K562 (cell line): Measurements from ENCODE around the gene HMX1. TPM values are rescaled to one million over a fixed set of nuclear protein-coding genes. Genes with fewer than 3 reads are reported as not detected.

Source experiments
- ATAC-seq: fragments of 200-7000 bp; cut with Tn5 transposase; 3 replicates; pipeline ENCODE4 v1.9.1; 2020; ENCODE audit warnings: moderate library complexity
- BruUV-seq: library from RNA; stranded (reverse); fragments of 400-500 nt; replicated peaks from 2 replicates; lab custom pipeline; 2021; lab: Mats Ljungman, UMichigan
- CTCF ChIA-PET: fragments of 300-600 bp; formaldehyde crosslinking; extraction: SDS; loops from one replicate; lab custom pipeline; 2021; ENCODE audit warnings: low intra/inter-chr PET ratio; lab: Yijun Ruan, JAX
- POLR2A ChIA-PET: fragments of 300-600, 350-650 bp; sonication (Branson Sonifier 250); formaldehyde crosslinking; extraction: SDS; loops from one replicate; lab custom pipeline; 2021; ENCODE audit warnings: antibody characterized with exemption, inconsistent platforms; lab: Yijun Ruan, JAX
- DNase-seq, 4 experiments: peaks; one replicate each; pipeline versions ENCODE4 v3.0.0 to v3.0.0-alpha.2; 2011 to 2018; ENCODE audit warnings: low spot score in 3 of 4, mixed read lengths in 3 of 4; ENCODE audit errors: extremely low read depth in 1 of 4
- FAIRE-seq: peaks from 2 replicates; lab custom pipeline; 2011; peaks lifted over from hg19 to GRCh38; lab: Jason Lieb, UNC
- H2AFZ ChIP-seq: 2 replicates; pipeline ENCODE4 v1.6.0; 2011; ENCODE audit warnings: low read depth, low read length, control low read depth, inconsistent platforms
- H3K27ac ChIP-seq: fragments of 200-600 bp; 3 replicates; pipeline ENCODE4 v1.8.0; 2011; ENCODE audit warnings: low read depth, mild to moderate bottlenecking, control low read depth, inconsistent platforms, low read length, moderate library complexity, mixed read lengths; ENCODE audit errors: extremely low read depth
- H3K27me3 ChIP-seq, 2 experiments: fragments of 300-600 bp in 1 of 2; 2 replicates in 1 of 2; 3 replicates in 1 of 2; pipeline versions ENCODE4 v1.6.0 to v1.8.0; 2011; ENCODE audit warnings: inconsistent platforms in 2 of 2, low read length in 2 of 2, mild to moderate bottlenecking in 1 of 2, mixed read lengths in 1 of 2, moderate library complexity in 1 of 2; ENCODE audit not compliant: control insufficient read depth in 2 of 2, insufficient read depth in 2 of 2
- H3K36me3 ChIP-seq: fragments of 300-600 bp; 3 replicates; pipeline ENCODE4 v1.8.0; 2011; ENCODE audit warnings: mild to moderate bottlenecking, low read length, inconsistent platforms; ENCODE audit not compliant: control insufficient read depth, insufficient read depth
- H3K4me1 ChIP-seq, 2 experiments: fragments of 200-600 bp in 1 of 2; replicated peaks in 1 of 2; 2 replicates in 1 of 2; 3 replicates in 1 of 2; pipeline versions ENCODE4 v1.5.1 to v1.8.0; 2011; ENCODE audit warnings: inconsistent platforms in 2 of 2, low read length in 2 of 2, mild to moderate bottlenecking in 1 of 2, mixed read lengths in 1 of 2, moderate library complexity in 1 of 2; ENCODE audit not compliant: control insufficient read depth in 2 of 2, insufficient read depth in 2 of 2
- H3K4me2 ChIP-seq: 2 replicates; pipeline ENCODE4 v1.6.1; 2011; ENCODE audit warnings: low read length, control low read depth, inconsistent platforms, mixed read lengths; ENCODE audit not compliant: insufficient read depth
- H3K4me3 ChIP-seq: fragments of 200-600 bp; sonication (generic), shearing (Covaris generic); 2 replicates; pipeline ENCODE4 v1.5.1; 2016; ENCODE audit warnings: control low read depth, inconsistent platforms
- H3K79me2 ChIP-seq: fragments of 200-600 bp; 3 replicates; pipeline ENCODE4 v1.8.0; 2011; ENCODE audit warnings: low read length, inconsistent platforms; ENCODE audit not compliant: control insufficient read depth, insufficient read depth
- H3K9ac ChIP-seq, 2 experiments: 2 replicates each; pipeline versions ENCODE4 v1.6.0 to v1.6.1; 2011; ENCODE audit warnings: low read depth in 2 of 2, low read length in 2 of 2, control low read depth in 1 of 2, inconsistent platforms in 1 of 2, mild to moderate bottlenecking in 1 of 2, mixed read lengths in 1 of 2; ENCODE audit not compliant: insufficient read depth in 1 of 2
- H3K9me1 ChIP-seq: one replicate; pipeline ENCODE4 v1.6.0; 2011; ENCODE audit warnings: inconsistent platforms, mild to moderate bottlenecking, low read length, moderate library complexity; ENCODE audit not compliant: control insufficient read depth, insufficient read depth
- H3K9me3 ChIP-seq: replicated peaks from 2 replicates; pipeline ENCODE4 v1.5.1; 2011; ENCODE audit warnings: low read depth, low read length, inconsistent platforms; ENCODE audit not compliant: control insufficient read depth, insufficient read depth
- H4K20me1 ChIP-seq: replicated peaks from 2 replicates; pipeline ENCODE4 v1.6.1; 2011; ENCODE audit warnings: low read length, inconsistent platforms, mixed read lengths; ENCODE audit not compliant: control insufficient read depth, insufficient read depth
- CTCF ChIP-seq, 3 experiments: IDR thresholded peaks in 2 of 3; conservative IDR thresholded peaks in 1 of 3; 2 replicates each; pipeline ENCODE4 v1.5.1; 2011 to 2012; ENCODE audit warnings: low read length in 3 of 3, mild to moderate bottlenecking in 3 of 3, control low read depth in 2 of 3, improper control_type of control experiment in 1 of 3, inconsistent platforms in 1 of 3, low read depth in 1 of 3, mixed read lengths in 1 of 3, moderate library complexity in 1 of 3; ENCODE audit not compliant: insufficient read depth in 2 of 3
- ZKSCAN3 ChIP-seq: fragments of 250-450 bp; sonication (Bioruptor Pico); IDR thresholded peaks from 2 replicates; pipeline ENCODE4 v1.4.0; 2020
- WGBS: fragments of 100-300 bp; shearing (Covaris generic); methylation state at CpG from one replicate; pipeline ENCODE4 v1.1.6; 2016; ENCODE audit warnings: low coverage, mixed read lengths; ENCODE audit not compliant: insufficient coverage; ENCODE audit errors: missing lambda C conversion rate; 5-methylcytosine and 5-hydroxymethylcytosine counted together
- in situ Hi-C: fragments of 300-500 bp; cut with MboI; formaldehyde crosslinking; loops from 4 replicates; pipeline ENCODE4 v1.15.0; 2018; ENCODE audit warnings: inconsistent platforms, mixed read lengths
- intact Hi-C: fragments of 100-400 bp; cut with micrococcal nuclease; formaldehyde crosslinking; loops from 2 replicates; pipeline ENCODE4 v1.14.2; 2022
- polyA plus RNA-seq, 8 experiments: library from polyadenylated mRNA; depleted of rRNA in 4 of 8; stranded (reverse) in 5 of 8; unstranded in 3 of 8; fragments of >200 nt; fragmentation: Nextera tagmentation in 2 of 8; fragmentation: Illumina TruSeq in 1 of 8; extraction: Ambion mirVana in 2 of 8; extraction: Trizol in 1 of 8; gene quantifications; 2 replicates each; pipeline versions ENCODE4 v1.2.1 to v1.2.3, GENCODE V29; 2011 to 2014; ENCODE audit warnings: inconsistent platforms in 1 of 8, missing spikeins in 1 of 8
- total RNA-seq, 7 experiments: library from RNA; depleted of rRNA in 6 of 7; stranded (reverse); fragments of >200 nt in 6 of 7; fragmentation: Illumina TruSeq in 2 of 7; extraction: Trizol in 2 of 7; gene quantifications; 2 replicates each; pipeline versions ENCODE4 v1.2.1 to v1.2.3, GENCODE V29; 2011 to 2021; ENCODE audit warnings: low replicate concordance in 1 of 7

Gene HMX1
- total and polyA plus RNA-seq, 9 of the 15 experiments (the other 6 are each of a cell fraction or from before 2014, with no cell fraction given) = not detected

GRCh38 chr4:8900588-8900987 lies 28.9 kb upstream of the HMX1 start:
- no peak for FAIRE-seq

More at GRCh38 chr4:8900588-8900987, 28.9 kb upstream of the HMX1 start:
- peaks cover 0 to 18% of the 10 kb centered on the region in 2 experiments; a peak in 3 of 5 replicates for H3K27me3 ChIP-seq
- no peak overlapping the region for H3K4me2 ChIP-seq
- H3K4me1 ChIP-seq = no peaks in the 10 kb centered on the region
- in situ Hi-C loops (no loop called here), intact Hi-C loops (no loop called here)
- no peak overlapping the region for H3K27ac ChIP-seq
- ChIA-PET CTCF (no interaction called here), POLR2A (interaction anchor here (0.7 kb wide), 1 partner anchor 235 kb away, joined by 3 read pairs; no protein-coding TSS in a partner anchor)
- no peak overlapping the region for H3K4me3 ChIP-seq
- no peak overlapping the region for H3K9ac ChIP-seq
- ATAC-seq (0 out of 3 replicates have a peak, but pooled peaks have one; percentile 28), DNase-seq (no peak)
- no TSS peak for BruUV-seq
- H3K9me3 ChIP-seq = no peaks in the 10 kb centered on the region
- no peaks in the 10 kb centered on the region; the same call in 1 of the 2 replicates for H4K20me1 ChIP-seq
- no peaks in the 10 kb centered on the region for H3K36me3 ChIP-seq
- 2% methylated on average over 6 of the region's 6 CpGs for WGBS
- H3K9me1 ChIP-seq = no peaks in the 10 kb centered on the region
- no peak overlapping the region for H2AFZ ChIP-seq
- TF ChIP-seq ZKSCAN3 (CRISPR knock-in tag) (no peak), CTCF (IDR thresholded peaks at IDR 0.05 in 2 of 3, conservative IDR thresholded peaks at IDR 0.05 in 1 of 3; ENCODE audit: insufficient read depth in 2 of 3, low read depth in 1 of 3, low read length in 3 of 3) (peak; percentile 4 to 28 (median 12); a peak in 2 of 6 replicates)
- no peaks in the 10 kb centered on the region for H3K79me2 ChIP-seq
